CD4-positive, alpha-beta T cell treated with Interleukin-17A for 1 hour (primary cell): Measurements from ENCODE around the gene GLB1L3.

Experiments
- DNase-seq: peaks from one replicate; pipeline ENCODE4 v3.0.0-alpha.2; 2020

GLB1L3 gene

GRCh38 chr11:134365011-134365925 lies 89.1 kb downstream of the GLB1L3 start:
- DNase-seq = no peak

GRCh38 chr11:134366254-134366653 lies 90.1 kb downstream of the GLB1L3 start:
- DNase-seq = no peak

- DNase-seq = no peak
Observed at GRCh38 chr11:134367781-134368180, 91.6 kb downstream of the GLB1L3 start.
